ENCODE data around the gene SPATA4.

The SPATA4 gene

DNA sequence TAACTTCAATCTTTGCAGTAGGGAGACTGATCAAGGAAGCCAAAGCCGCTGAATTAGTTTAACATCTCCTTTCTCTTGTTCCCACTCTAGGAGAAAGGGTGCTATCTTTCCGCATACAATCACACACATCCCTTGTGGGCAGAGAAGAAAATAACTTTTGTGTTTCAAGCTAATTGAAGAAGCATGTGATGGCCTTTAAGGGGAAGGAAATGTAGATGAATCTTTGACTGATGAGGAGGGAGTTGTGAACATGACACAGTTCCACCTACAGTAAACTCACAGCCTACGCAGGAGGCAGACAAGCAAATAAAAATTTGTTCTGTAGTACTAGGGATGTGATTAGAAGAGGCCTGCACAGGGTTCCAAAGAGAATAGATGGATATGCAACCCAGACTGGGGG lies 14.7 kb upstream of the SPATA4 start:
- peaks cover 22% of the 10 kb centered on the region for H3K27me3 Mint-ChIP-seq
- DNase-seq (ENCODE audit: low spot score in 2 of 2): no peak
- H3K9me3 Mint-ChIP-seq: peaks cover 4% of the 10 kb centered on the region
- H3K4me1 Mint-ChIP-seq: peaks cover 2% of the 10 kb centered on the region
- ATAC-seq (ENCODE audit: low read depth): no peak
- no peak overlapping the region for H3K27ac Mint-ChIP-seq
- no peak overlapping the region for H3K4me3 Mint-ChIP-seq
- H3K36me3 Mint-ChIP-seq: no peaks in the 10 kb centered on the region

DNA sequence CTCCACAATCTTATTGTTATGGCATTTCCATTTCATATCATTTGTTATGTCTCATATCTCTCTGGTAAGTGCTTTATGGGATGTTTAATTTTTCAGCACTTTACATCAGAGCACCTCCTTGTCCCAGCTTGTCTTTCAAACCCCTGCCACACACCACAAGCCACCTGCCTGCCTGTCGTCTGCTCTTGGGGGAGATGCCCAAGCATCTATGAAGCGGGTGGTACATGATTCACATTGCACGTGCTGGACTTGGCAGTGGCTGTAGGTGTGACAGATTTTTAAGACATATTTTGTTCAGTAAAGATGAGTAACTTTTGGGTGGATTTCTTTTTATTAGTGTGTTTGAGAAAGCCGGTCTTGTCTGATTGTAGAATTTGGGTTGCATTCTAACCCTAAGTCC lies 14.2 kb upstream of the SPATA4 start:
- H3K4me1 Mint-ChIP-seq: peaks cover 2% of the 10 kb centered on the region
- peaks cover 4% of the 10 kb centered on the region for H3K9me3 Mint-ChIP-seq
- H3K4me3 Mint-ChIP-seq: no peak overlapping the region
- H3K27ac Mint-ChIP-seq: no peak overlapping the region
- H3K27me3 Mint-ChIP-seq: peaks cover 22% of the 10 kb centered on the region
- DNase-seq (ENCODE audit: low spot score in 2 of 2) (no peak), ATAC-seq (ENCODE audit: low read depth) (no peak)
- H3K36me3 Mint-ChIP-seq: no peaks in the 10 kb centered on the region

DNA sequence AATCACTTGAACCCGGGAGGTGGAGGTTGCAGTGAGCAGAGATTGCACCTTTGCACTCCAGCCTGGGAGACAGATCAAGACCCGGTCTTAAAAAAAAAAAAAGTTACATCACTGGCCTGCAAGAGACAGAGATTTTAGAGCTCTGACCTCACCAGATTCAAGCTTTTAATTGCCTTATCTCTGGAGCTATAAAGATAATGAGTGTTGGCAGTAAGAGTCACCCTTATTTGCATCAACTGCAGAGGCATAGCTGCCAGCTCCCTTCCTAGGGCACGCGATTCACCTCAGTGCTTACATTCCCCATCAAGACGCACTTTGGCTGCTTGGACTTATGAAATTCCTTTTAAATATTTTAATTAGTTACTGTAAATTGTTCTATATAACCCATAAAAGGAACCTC lies 12.5 kb upstream of the SPATA4 start:
- Mint-ChIP-seq H3K4me1 (peaks cover 2% of the 10 kb centered on the region), H3K9me3 (peaks cover 4% of the 10 kb centered on the region), H3K27me3 (peaks cover 24% of the 10 kb centered on the region), H3K27ac (no peak overlapping the region), H3K36me3 (no peaks in the 10 kb centered on the region), H3K4me3 (no peak overlapping the region)
- DNase-seq (ENCODE audit: low spot score in 2 of 2) (no peak), ATAC-seq (ENCODE audit: low read depth) (no peak)

DNA sequence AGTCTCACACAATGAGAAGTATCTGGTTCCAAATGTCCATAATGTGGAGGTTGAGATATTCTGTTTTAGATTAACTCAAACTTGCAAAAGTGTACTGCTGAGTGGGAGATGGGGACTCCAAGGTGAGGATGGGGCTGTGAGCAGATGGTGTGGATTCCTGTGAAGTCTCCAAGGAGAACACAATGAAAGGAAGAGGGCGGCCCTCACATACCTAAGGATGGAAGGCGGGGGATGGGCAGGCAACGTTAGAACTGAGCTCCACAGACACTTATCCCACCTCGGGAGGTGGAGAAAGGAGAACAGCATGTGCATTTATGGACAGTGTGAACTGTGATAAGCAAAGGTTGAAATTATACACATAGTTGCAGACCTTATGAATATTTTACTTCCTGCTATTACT lies 9.9 kb upstream of the SPATA4 start:
- H3K36me3 Mint-ChIP-seq: no peaks in the 10 kb centered on the region
- H3K9me3 Mint-ChIP-seq: no peaks in the 10 kb centered on the region
- H3K27ac Mint-ChIP-seq: no peak overlapping the region
- DNase-seq (ENCODE audit: low spot score in 2 of 2) (no peak), ATAC-seq (ENCODE audit: low read depth) (no peak)
- peaks cover 23% of the 10 kb centered on the region for H3K27me3 Mint-ChIP-seq
- no peak overlapping the region for H3K4me3 Mint-ChIP-seq
- no peaks in the 10 kb centered on the region for H3K4me1 Mint-ChIP-seq

DNA sequence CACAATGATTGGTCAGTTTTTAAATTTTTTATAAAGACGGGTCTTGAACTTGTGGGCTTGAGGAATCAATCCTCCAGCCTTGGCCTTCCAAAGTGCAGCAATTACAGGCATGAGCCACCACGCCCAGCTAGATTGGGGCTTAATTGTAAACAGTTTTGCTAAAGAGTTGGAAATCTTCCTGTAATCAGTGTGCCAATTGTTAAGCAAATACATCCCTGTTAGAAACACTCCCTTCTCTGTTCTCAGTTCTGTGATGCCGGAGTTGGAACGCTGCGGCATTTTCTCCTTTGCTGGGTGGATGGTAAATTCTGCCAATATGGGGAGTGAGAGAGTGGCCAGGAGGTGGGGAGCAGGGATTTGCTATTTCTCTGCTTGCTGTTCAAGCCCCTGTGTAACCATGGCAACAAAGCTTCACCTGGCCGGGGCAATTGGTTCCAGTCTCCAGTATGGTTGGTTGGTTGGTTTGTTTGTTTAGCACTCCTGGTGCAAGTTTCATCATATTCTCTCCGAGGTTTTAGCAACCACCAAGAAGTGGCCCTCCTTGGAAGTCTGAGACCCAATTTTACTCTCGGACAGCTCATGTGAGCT lies 3.0 kb upstream of the SPATA4 start:
- peaks cover 5% of the 10 kb centered on the region for H3K4me1 Mint-ChIP-seq
- DNase-seq (ENCODE audit: low spot score in 2 of 2): no peak
- no peaks in the 10 kb centered on the region for H3K9me3 Mint-ChIP-seq
- no peak for ATAC-seq (ENCODE audit: low read depth)
- peaks cover 7% of the 10 kb centered on the region for H3K27me3 Mint-ChIP-seq
- no peak overlapping the region for H3K27ac Mint-ChIP-seq
- no peak overlapping the region for H3K4me3 Mint-ChIP-seq
- H3K36me3 Mint-ChIP-seq: no peaks in the 10 kb centered on the region

DNA sequence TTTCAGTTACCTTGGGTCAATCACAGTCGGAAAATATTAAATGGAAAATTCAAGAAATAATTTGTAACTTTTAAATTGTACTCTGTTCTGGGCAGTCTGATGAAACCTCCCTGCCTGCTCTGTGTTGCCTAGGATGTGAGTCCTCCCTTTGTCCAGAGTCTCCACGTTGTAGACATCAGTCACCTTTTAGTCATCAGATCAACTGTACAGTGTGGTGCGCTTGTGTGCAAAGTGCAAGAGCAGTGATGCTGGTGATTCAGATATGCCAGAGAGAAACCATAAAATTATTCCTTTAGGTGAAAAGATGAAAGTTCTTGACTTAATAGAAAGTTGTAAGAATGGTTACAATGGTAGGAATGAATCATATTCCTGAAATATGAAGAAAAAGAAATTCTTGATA lies 1.4 kb downstream of the SPATA4 start:
- ATAC-seq (ENCODE audit: low read depth) (no peak), DNase-seq (ENCODE audit: low spot score in 2 of 2) (no peak)
- Mint-ChIP-seq H3K9me3 (no peaks in the 10 kb centered on the region), H3K27me3 (peaks cover 3% of the 10 kb centered on the region), H3K4me1 (peaks cover 5% of the 10 kb centered on the region), H3K36me3 (no peaks in the 10 kb centered on the region), H3K27ac (no peak overlapping the region), H3K4me3 (no peak overlapping the region)

DNA sequence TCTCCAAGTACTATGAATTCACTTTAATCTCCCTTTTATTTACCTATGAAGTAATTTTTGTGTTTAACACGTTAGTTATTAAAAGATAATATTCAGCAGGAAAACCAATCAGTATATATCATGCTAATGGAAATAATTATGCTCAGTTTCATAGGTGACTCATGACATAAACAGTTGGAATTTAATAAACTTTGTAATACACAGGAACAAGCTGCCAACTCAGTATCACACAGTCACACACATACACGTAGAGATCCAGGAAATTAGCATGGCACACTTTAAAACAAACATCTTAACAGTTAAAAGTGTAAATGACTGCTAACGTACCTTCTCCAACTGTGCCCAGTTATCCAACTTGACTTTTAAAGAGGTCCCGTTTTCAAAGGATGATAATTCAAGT lies 2.3 kb downstream of the SPATA4 start:
- DNase-seq (ENCODE audit: low spot score in 2 of 2): no peak

DNA sequence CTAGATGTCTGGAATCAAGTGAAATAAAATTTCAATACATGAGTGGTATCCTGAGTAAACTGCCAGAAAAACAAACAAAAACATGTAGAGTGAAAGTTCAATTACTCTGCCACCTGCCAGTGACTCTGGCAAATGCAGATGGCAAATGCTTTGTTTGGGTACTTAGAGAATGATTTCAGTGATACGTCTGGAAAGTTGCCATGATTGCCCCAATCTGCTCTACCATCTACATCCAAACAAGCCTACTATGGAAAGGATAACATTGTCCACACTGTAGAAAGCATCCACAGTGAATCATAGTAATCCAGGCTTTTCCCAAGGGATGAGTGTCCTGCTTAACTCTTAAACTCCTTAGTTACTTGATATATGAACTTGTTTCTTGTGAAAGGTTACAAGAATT lies 3.4 kb downstream of the SPATA4 start:
- DNase-seq (ENCODE audit: low spot score in 2 of 2) (no peak), ATAC-seq (ENCODE audit: low read depth) (no peak)
- Mint-ChIP-seq H3K4me3 (no peak overlapping the region), H3K4me1 (peaks cover 5% of the 10 kb centered on the region), H3K27ac (no peak overlapping the region), H3K9me3 (no peaks in the 10 kb centered on the region), H3K36me3 (no peaks in the 10 kb centered on the region), H3K27me3 (peaks cover 1% of the 10 kb centered on the region)

More for the DNA sequence above, 2.3 kb downstream of the SPATA4 start:
- H3K4me3 Mint-ChIP-seq: no peak overlapping the region
- peaks cover 5% of the 10 kb centered on the region for H3K4me1 Mint-ChIP-seq
- H3K27ac Mint-ChIP-seq: no peak overlapping the region
- H3K27me3 Mint-ChIP-seq: peaks cover 3% of the 10 kb centered on the region
- no peaks in the 10 kb centered on the region for H3K36me3 Mint-ChIP-seq
- no peak for ATAC-seq (ENCODE audit: low read depth)
- no peaks in the 10 kb centered on the region for H3K9me3 Mint-ChIP-seq

DNA sequence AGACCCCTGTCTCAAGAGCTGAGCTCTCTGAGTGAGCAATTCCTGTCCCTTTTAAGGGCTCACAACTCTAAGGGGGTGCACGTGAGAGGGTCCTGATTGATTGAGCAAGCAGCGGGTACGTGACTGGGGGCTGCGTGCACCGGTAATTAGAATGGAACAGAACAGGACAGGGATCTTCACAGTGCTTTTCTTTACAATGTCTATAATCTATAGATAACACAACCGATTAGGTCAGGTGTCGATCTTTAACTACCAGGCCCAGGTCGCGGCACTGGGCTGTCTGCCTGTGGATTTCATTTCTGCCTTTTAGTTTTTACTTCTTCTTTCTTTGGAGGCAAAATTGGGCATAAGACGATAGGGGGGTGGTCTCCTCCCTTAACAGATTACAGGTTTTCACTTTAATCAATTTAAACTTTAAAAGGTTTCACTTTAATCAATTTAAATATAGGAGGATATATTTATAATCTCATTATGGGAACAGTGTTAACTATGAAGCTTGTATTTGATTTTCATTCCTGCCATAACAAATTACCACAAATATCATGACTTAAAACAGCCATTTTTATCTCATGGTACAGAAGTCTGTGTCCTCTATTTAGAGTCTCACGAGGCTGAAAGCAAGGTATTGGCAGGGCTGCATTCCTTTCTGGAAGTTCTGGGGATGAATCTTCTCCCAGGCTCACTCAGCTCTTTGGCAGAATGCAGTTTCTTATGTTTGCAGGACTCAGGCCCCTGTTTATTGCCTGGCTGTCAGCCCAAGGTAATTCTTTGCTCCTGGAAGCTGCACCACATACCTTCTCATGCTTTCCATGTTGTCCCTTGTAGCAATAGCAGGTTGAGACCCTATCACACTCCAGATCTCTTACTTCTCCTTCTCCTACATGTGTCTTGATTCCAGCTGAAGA lies 5.2 kb downstream of the SPATA4 start:
- DNase-seq (ENCODE audit: low spot score in 2 of 2) (no peak), ATAC-seq (ENCODE audit: low read depth) (no peak)
- no peaks in the 10 kb centered on the region for H3K9me3 Mint-ChIP-seq
- peaks cover 1% of the 10 kb centered on the region for H3K27me3 Mint-ChIP-seq
- no peaks in the 10 kb centered on the region for H3K36me3 Mint-ChIP-seq
- no peak overlapping the region for H3K27ac Mint-ChIP-seq
- peaks cover 1% of the 10 kb centered on the region for H3K4me1 Mint-ChIP-seq
- no peak overlapping the region for H3K4me3 Mint-ChIP-seq

DNA sequence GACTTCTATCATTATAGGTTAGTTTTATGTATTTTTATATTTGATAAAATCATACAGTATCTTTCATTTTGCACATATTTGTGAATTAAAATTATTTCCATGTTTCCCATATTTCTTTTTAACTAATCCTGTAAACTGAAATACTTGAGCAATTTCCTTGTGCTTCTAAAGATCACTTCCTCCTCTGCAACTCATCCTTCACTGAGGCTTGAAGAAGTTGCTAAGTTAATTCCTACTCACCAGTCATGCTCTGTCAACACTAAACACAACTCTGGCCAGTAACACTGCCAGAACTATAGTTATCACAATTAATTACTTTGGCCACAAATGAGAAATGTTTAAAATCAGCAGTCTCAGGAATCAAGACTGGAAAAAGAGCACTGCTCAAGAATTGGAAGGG lies 6.7 kb downstream of the SPATA4 start:
- H3K36me3 Mint-ChIP-seq: no peaks in the 10 kb centered on the region
- ATAC-seq (ENCODE audit: low read depth) (no peak), DNase-seq (ENCODE audit: low spot score in 2 of 2) (no peak)
- H3K4me1 Mint-ChIP-seq: no peaks in the 10 kb centered on the region
- H3K4me3 Mint-ChIP-seq: no peak overlapping the region
- no peak overlapping the region for H3K27ac Mint-ChIP-seq
- H3K9me3 Mint-ChIP-seq: no peaks in the 10 kb centered on the region
- peaks cover 1% of the 10 kb centered on the region for H3K27me3 Mint-ChIP-seq

DNA sequence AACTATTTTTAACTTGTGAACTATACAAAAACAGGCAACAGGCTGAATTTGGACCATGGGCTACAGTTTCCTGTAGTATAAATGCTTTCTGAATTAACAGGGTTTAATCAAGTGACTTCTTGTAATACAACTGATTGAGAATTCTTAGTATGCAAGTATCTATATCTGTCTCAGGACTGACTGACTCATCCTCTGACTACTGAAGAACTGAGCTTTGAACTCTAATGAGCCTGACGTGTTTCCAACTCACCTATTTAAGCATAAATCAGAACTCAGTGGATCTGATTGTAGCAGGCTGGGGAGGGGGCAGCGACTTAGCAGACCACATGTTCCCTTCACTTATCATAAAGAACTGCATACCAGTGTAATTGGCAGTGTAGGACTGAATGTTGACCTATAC lies 7.8 kb downstream of the SPATA4 start:
- Mint-ChIP-seq H3K9me3 (no peaks in the 10 kb centered on the region), H3K4me1 (no peaks in the 10 kb centered on the region), H3K27me3 (peaks cover 1% of the 10 kb centered on the region), H3K36me3 (no peaks in the 10 kb centered on the region), H3K27ac (no peak overlapping the region), H3K4me3 (no peak overlapping the region)
- DNase-seq (ENCODE audit: low spot score in 2 of 2): no peak
- ATAC-seq (ENCODE audit: low read depth): no peak

DNA sequence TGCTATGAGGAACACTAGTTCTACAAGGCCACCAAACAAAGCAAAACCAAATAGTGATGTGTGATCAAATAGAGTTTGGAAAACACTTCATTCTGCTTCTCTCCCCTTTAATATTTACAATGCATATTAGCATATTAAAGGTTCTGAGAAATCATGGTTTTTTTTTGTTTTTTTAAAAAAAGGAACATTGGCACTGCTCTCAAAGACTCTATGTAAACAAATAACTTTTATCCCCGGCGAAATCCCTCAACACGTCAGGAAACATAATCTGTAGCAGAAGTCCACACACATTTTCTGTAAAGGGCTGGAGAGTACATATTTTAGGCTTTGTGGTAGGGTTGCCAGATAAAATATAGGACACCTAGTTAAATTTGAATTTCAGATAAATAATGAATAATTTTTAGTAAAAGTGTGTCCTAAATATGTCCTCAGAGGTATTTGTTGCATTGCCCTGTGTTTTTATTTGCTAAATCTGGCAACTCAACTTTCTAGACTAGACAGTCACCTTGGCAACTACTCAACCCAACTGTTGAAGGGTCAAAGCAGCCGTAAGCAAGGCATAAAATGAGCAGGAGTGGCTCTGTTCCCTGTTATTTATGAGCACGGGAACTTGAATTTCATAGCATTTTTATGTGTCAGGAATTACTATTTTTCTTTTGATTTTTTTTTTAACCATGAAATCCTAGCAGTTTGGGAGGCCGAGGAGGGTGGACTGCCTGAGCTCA lies 8.6 kb downstream of the SPATA4 start:
- Mint-ChIP-seq H3K9me3 (no peaks in the 10 kb centered on the region), H3K27me3 (peaks cover 1% of the 10 kb centered on the region), H3K4me1 (no peaks in the 10 kb centered on the region), H3K4me3 (no peak overlapping the region), H3K27ac (no peak overlapping the region), H3K36me3 (no peaks in the 10 kb centered on the region)
- DNase-seq (ENCODE audit: low spot score in 2 of 2) (no peak), ATAC-seq (ENCODE audit: low read depth) (no peak)

DNA sequence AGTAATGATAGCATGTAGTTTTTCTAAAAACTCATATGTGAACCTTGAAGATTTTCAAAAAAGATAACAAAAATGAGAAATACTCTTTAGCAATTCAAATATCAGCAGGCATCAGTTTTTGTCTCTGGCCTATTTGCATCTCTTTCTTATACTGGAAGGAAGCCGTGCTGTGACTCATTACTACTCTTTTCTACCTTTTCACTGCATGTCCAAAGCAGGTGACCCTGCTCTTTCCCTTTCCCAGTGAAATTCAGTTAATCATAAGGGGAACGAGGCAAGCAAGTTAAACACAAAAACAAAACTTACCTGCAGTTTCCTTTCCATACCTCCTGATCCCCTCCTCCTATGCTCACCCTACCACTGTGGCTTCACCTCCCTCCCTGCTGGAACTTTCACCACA lies 9.3 kb downstream of the SPATA4 start:
- no peaks in the 10 kb centered on the region for H3K9me3 Mint-ChIP-seq
- no peaks in the 10 kb centered on the region for H3K4me1 Mint-ChIP-seq
- H3K4me3 Mint-ChIP-seq: no peak overlapping the region
- H3K36me3 Mint-ChIP-seq: no peaks in the 10 kb centered on the region
- no peaks in the 10 kb centered on the region for H3K27me3 Mint-ChIP-seq
- no peak overlapping the region for H3K27ac Mint-ChIP-seq
- DNase-seq (ENCODE audit: low spot score in 2 of 2): no peak
- ATAC-seq (ENCODE audit: low read depth): no peak

DNA sequence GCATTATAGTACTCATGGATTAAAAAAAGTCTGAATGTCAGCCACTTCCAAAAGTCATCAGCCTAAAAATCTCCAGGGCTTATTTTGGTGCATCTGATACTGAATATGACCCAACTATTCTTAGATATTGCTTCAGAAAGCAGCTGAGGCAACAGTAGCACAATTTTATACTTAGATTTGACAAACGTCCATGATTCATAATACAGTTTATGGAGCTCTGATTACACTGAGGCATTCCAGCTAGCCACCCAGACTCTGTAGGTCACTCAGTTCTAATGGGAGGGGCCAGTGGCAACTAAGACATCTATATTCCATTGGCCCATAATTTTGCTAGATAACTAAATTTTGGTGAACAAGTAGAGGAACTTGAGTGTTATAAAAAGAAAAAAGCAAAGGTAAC lies 10.3 kb downstream of the SPATA4 start:
- Mint-ChIP-seq H3K27ac (no peak overlapping the region), H3K9me3 (no peaks in the 10 kb centered on the region), H3K36me3 (no peaks in the 10 kb centered on the region), H3K4me3 (no peak overlapping the region), H3K27me3 (no peaks in the 10 kb centered on the region), H3K4me1 (no peaks in the 10 kb centered on the region)
- ATAC-seq (ENCODE audit: low read depth) (no peak), DNase-seq (ENCODE audit: low spot score in 2 of 2) (no peak)
